KOPT-K1 (cell line): ENCODE measurements around the gene ZNF79.

Experiments used
- H3K27ac ChIP-seq: fragments of 200-600 bp; sonication (generic); 2 replicates; pipeline ENCODE4 v1.5.1; 2016; ENCODE audit warnings: antibody characterized with exemption, mild to moderate bottlenecking, low read depth, low read length; ENCODE audit not compliant: poor library complexity, severe bottlenecking
- H3K36me3 ChIP-seq: fragments of 200-600 bp; sonication (generic); 2 replicates; pipeline ENCODE4 v1.5.1; 2017; ENCODE audit warnings: antibody characterized with exemption, mild to moderate bottlenecking, low read length, moderate library complexity; ENCODE audit not compliant: insufficient read depth
- H3K9me3 ChIP-seq: fragments of 200-600 bp; sonication (generic); 2 replicates; pipeline ENCODE4 v1.5.1; 2017; ENCODE audit warnings: antibody characterized with exemption, low read length, mild to moderate bottlenecking; ENCODE audit not compliant: insufficient read depth, poor library complexity, severe bottlenecking

The ZNF79 gene

DNA sequence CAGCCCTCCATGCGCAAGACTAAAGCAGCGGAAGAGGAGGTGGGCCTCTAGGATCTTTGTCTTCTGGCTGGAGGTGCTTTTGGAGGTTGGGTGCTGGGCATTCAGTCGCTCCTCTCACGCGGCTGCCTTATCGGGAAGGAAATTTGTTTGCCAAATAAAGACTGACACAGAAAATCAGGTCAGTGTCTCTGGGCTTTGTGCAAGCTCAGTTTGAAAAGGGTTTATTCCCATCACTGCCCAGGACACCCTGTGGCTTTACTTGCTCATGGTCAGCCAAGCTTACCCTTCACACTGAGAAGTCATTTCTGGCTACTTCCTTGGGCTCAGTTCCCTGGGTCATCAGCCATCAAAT is 16.7 kb upstream of the ZNF79 start:
- no peaks in the 10 kb centered on the region for H3K36me3 ChIP-seq
- no peaks in the 10 kb centered on the region for H3K9me3 ChIP-seq
- H3K27ac ChIP-seq, result no peak overlapping the region

DNA sequence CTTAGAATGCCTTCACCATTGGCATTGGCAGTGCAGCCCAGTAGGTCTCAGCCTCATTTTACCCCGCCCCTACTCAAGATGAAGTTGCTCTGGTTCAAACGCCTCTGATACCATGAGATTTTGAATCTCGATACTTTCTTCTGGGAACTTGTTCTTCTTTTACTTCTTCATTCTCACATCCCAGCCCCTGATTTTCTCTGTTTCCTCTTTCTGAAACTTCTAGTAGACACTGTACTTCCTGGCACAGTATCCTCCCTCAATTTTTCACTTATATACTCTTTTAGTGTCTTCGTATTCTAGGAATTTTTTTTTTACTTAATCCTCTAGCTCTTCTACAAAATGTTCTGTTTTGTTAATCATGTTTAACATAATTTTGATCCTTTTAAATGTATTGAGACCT is 13.1 kb upstream of the ZNF79 start:
- no peak overlapping the region for H3K27ac ChIP-seq

DNA sequence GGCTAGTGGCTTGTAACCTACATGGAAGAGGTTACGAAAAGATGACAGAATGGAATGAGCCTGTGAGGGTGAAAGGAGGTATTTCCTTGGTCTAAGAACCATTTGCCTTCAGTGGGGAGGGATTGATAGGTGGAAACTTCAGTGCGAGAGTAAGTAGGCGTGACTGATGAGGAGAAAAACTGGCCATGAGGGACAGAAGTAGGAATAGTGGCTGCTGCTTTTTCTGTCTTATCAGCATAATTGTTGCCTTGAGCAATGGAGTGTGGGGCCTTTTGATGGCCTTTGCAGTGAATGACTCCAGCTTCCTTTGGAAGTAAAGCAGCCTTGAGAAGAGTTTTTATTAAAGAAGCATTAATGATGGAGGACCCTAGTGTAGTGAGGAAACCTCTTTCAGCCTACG is 9.0 kb upstream of the ZNF79 start:
- no peaks in the 10 kb centered on the region for H3K36me3 ChIP-seq
- H3K9me3 ChIP-seq, result no peaks in the 10 kb centered on the region
- H3K27ac ChIP-seq, result no peak overlapping the region

More for the DNA sequence above, 13.1 kb upstream of the ZNF79 start:
- Histone ChIP-seq H3K36me3 (no peaks in the 10 kb centered on the region), H3K9me3 (no peaks in the 10 kb centered on the region)

DNA sequence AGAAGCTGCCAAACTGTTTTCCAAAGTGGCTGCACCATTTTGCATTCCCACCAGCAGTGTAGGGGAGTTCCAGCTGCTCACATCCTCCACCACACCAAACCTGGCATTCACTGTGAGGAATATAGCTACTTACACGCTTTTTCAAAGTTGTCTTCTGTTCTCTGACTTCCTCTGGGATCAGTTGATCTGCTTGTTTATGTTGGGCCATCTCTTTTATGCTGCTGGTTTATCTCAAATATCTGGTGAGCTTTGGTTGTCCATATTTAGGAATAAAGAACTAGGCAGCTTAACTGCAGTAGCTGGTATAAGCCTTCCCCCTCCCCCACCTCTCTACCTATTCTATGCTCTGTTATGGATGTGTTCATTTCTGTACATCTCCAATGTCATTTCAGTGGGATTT is 8.5 kb upstream of the ZNF79 start:
- no peak overlapping the region for H3K27ac ChIP-seq
- no peaks in the 10 kb centered on the region for H3K36me3 ChIP-seq
- H3K9me3 ChIP-seq, result no peaks in the 10 kb centered on the region

DNA sequence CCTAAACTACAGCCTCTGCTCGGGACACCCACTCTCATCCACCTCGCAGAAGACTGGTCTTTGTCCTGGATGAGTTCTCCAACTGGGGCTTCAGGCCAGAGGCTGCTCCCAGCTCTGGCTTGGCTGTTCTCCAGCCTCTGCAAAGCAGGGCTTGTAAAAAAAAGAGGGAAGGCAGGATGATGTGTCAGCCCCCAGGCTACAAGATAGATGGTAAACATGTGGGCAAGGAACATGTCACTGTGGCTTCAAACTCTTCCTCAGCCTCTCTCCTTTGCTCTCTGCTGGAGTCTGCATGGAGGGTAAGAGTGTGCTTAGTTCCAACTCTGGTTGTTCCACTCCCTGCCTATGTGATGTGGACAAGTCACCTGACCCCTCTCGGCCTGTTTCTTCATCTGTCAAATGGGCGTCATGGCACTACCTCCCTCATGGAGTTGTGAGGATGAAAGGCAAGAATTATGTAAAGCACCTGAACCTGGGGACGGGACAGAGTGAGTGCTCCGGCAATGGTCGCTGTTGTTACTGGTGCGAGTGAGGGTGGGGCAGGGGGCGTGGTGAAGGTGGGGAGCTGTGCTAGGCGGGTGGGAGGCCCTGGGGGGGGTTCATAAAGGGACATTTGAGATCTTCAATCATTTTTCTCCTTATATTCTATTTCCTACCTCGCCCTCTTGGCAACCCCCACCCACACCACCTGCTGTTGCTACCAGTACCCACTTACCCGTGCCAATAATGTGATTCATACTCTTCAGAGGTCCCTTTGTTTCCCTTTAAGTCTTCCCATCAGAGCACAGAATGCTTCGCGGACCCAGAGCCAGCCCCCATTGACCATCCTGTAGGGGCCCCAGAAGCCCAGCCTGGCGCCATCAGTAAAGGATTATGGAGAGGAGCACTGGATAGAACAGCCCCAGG is 6.8 kb upstream of the ZNF79 start:
- H3K9me3 ChIP-seq, result no peaks in the 10 kb centered on the region
- no peaks in the 10 kb centered on the region for H3K36me3 ChIP-seq
- H3K27ac ChIP-seq, result no peak overlapping the region

DNA sequence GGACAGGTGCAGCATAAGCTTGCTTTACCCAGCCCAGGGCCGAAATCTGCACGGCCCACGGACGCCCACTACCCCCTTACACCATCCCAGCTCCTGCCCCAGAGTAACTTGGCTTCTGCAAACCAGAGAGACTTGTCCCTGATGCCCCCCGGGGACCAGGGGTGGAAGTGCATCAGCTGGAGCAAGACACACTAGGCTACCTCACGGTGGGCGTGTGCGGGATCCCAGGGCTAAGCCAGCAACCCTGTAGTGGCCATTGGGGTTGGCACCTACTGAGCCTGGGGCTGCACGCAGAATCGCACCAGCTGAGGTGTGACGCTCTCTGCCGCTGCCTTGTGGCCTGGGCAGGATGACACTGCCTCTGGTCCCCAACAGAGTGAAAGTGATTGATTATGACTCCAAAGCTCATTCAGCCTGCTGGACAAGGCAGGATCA is 6.1 kb upstream of the ZNF79 start:
- no peak overlapping the region for H3K27ac ChIP-seq
- no peaks in the 10 kb centered on the region for H3K9me3 ChIP-seq
- H3K36me3 ChIP-seq, result no peaks in the 10 kb centered on the region

DNA sequence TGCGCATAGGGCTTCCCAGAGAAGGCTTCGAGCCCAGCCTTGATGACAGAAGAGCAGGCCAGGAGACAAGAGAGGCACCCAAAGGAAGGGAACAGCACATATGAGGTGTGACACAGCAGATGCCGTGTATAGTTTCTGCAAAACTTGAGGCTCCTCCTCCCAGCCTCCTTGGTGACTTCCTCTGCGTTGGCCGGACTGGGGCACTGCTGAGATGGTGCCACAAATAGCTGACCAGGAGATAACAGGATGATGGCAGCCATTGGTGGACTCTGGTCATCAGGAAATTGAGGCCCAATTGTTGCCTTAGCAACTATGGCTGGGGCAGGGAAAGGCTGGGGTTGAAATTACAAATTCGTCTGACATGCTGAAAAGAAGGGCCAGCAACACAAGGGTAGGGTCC is 4.8 kb upstream of the ZNF79 start:
- no peaks in the 10 kb centered on the region for H3K36me3 ChIP-seq
- no peak overlapping the region for H3K27ac ChIP-seq

DNA sequence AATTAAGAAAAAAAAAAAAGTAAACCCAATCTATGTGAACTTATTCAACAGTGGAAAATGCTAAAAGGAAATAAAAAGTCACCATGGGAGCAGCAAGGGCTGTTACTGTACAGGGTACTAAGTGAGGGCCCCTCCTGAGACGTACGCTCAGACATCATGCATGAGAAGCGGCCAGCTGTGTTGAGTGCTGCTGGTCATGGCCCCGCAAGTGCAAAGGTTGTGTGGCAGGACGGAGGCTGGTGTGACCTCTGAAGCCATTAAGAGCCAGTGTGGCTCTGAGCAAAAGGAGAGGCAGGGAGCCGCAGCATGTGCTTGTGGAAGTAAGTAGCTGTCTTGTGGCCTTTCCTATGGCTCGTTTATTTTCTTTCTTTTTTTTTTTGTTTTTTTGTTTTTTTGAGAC is 3.1 kb upstream of the ZNF79 start:
- no peak overlapping the region for H3K27ac ChIP-seq
- H3K9me3 ChIP-seq, result no peaks in the 10 kb centered on the region
- H3K36me3 ChIP-seq, result no peaks in the 10 kb centered on the region

More for the DNA sequence above, 4.8 kb upstream of the ZNF79 start:
- no peaks in the 10 kb centered on the region for H3K9me3 ChIP-seq

DNA sequence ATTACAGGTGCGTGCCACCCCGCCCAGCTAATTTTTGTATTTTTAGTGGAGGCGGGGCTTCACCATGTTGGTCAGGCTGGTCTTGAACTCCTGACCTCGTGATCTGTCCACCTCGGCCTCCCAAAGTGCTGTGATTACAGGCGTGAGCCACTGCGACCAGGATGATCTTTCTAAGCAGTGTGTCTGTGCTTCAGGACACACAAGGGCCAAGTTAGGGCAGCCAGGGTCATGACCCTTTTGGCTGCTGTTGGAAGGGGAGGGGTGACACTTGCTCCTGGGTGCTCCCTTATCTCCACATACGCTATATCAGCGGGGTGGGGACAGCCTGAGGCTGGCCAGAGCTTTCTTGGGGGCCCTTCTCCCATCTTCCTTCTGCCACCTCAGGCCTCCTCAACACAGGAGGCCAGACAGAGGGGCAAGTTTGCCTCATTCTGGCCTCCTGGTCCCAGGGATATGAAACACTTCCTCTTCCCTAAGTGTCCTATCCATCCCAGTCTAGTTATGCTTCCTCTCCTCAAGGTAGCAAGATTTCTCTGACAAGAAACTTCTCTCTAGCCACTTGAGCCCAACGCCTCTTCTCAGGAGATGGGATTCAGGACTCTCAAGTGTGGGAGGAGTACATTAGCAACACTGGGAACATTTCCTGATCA is 1.9 kb upstream of the ZNF79 start:
- Histone ChIP-seq H3K9me3 (no peaks in the 10 kb centered on the region), H3K36me3 (no peaks in the 10 kb centered on the region), H3K27ac (no peak overlapping the region)

DNA sequence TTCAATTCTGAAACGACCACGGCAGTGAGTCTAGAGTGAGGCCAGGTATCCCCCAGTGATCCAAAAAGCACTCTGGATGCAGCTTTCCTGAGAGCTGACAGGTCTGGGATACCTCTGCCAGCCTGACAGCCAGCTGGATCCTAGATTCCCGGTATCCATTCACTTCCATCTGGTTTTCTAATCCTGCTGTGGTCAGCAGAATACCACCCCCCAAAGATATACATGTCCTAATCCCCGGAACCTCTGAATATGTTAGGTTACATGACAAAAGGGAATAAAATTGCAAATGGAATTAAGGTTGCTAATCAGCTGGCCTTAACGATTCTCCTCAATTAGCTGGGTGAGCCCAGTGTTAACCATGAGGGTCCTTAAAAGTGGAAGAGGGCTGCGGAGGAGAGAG is 1.4 kb upstream of the ZNF79 start:
- Histone ChIP-seq H3K9me3 (no peaks in the 10 kb centered on the region), H3K27ac (no peak overlapping the region), H3K36me3 (no peaks in the 10 kb centered on the region)

DNA sequence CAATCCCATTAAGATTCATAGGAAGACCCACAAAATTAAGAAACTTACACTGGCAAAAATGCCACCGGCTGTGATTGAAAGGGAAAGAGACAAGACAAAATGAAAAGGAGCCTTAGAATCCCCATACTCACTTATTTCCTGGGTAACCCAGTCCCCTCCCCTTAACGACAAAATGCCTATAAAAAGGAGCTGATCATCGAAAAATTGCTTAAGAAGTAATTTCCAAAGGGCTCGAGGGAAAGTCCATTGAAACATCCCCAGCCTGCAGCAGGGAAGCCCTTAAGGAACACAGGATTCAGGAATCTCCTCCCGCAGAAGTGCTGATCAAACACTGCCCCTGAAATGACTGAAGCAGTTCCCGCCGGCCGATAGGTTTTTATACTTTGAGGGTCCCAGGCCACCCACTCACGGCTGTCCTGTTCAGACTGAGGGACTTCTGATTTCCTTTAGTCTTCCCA is 677 bp upstream of the ZNF79 start:
- Histone ChIP-seq H3K27ac (peak overlapping the region; percentile 85), H3K9me3 (no peaks in the 10 kb centered on the region), H3K36me3 (peaks cover 3% of the 10 kb centered on the region)

DNA sequence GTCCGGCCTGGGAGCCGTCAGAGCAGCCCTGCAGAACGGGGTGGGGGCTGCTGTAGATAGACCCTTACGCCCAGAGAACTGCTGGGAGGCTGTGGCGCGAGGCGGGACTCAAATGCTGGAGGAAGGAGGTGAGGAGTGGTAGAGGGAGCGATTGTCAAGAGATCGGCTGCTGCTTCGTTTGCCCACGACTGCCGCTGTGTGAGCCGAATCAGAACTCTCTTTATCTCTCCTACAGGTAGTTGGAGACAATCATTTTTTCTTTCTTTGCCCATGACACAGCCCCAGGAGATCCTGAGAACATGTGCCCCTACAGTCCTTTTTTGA is 456 bp downstream of the ZNF79 start:
- Histone ChIP-seq H3K36me3 (peaks cover 14% of the 10 kb centered on the region), H3K9me3 (no peaks in the 10 kb centered on the region), H3K27ac (peak overlapping the region; percentile 85)

DNA sequence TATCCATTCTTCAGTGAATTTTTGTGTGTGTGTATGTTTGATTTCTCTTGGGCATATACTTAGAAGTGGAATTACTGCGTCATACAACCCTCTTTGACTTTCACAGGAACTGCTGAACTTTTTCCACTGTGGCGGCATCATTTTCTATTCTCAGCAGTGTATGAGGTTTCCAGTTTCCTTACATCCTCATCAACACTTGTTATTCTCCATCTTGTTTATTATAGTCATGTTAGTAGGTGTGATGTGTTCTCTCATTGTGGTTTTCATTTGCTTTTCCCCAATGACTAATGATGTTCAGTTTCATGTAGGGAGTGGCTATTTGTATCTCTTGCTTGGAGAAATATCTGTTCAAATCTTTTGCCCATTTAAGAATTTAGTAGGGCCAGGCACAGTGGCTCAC is 2.6 kb downstream of the ZNF79 start:
- no peaks in the 10 kb centered on the region for H3K9me3 ChIP-seq
- peaks cover 32% of the 10 kb centered on the region for H3K36me3 ChIP-seq
- no peak overlapping the region for H3K27ac ChIP-seq

DNA sequence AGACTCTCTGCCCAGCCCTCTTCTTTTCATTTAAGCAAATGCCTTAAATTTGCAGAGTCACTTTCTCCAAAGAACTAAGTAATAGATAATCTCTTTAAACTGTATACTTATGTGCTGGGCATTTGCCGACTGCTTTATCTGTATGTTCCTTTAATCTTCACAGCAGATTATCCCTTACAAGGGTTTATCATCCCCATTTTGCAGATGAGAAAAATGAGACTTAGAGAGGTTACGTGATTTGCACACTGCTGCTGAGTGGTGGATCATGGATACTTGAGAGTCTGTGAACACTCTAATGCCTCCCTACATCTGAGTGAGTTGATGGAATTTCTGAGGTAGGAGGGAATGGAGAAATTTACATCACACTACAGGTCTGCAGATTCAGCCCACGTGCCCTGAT is 4.2 kb downstream of the ZNF79 start:
- Histone ChIP-seq H3K36me3 (peaks cover 37% of the 10 kb centered on the region), H3K9me3 (no peaks in the 10 kb centered on the region), H3K27ac (no peak overlapping the region)

DNA sequence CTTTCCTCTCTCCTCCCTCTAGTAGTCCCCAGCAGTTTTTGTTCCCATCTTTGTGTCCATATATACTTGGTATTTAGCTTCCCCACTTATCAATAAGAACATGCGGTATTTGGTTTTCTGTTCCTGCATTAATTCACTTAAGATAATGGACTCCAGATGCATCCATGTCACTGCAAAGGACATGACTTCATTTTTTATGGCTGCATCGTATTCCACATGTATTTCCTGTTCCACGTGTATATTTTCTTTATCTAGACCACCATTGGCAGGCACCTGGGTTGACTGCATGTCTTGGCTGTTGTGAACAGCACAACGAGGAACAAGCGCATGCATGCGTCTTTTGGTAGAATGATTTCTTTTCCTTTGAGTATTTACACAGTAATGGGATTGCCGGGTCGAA is 6.2 kb downstream of the ZNF79 start:
- H3K9me3 ChIP-seq, result no peaks in the 10 kb centered on the region
- H3K36me3 ChIP-seq, result peaks cover 58% of the 10 kb centered on the region
- H3K27ac ChIP-seq, result no peak overlapping the region
